HepG2 (cell line): Measurements from ENCODE around the gene CSMD2.

Experiments
- NFYC ChIP-seq: IDR thresholded peaks from 2 replicates; pipeline ENCODE4 v1.6.1; 2016; ENCODE audit warnings: missing genetic modification reagents, missing compliant biosample characterization
- RBAK ChIP-seq: sonication (generic); formaldehyde crosslinking; IDR thresholded peaks from 2 replicates; pipeline ENCODE4 v1.5.1; 2020; ENCODE audit warnings: mild to moderate bottlenecking, missing genetic modification reagents
- ZBTB8A ChIP-seq: sonication (generic); formaldehyde crosslinking; IDR thresholded peaks from 2 replicates; pipeline ENCODE4 v1.4.0; 2020; ENCODE audit warnings: mild to moderate bottlenecking, low read depth, missing genetic modification reagents, borderline replicate concordance

DNA sequence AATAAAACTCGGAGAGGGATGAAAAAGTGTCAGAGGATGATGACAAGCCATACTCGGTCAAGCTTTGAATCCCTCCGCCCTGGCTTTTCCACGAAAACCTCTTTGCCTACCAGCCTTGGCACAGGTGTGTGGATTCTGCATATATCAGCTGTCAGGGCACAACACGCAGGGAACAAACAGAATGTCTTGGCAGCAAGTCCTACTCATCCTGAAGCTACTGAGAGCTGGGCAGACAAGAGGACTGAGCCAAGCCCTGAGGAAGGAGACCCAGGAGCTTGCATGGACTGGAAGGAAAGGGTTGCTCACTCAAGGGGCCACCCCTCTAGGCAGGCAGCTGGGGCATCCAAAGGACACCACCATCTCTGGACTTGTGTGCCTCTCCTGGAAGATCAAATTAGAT, 168.7 kb downstream of the CSMD2 start:
- TF ChIP-seq NFYC (CRISPR knock-in tag) (no peak), ZBTB8A (no peak), RBAK (CRISPR knock-in tag) (no peak)
